Mesothelial cell of epicardium (in vitro differentiated cells): ENCODE data around the gene C1QC. TPM values are rescaled to one million over a fixed set of nuclear protein-coding genes. Genes with fewer than 3 reads are reported as not detected.

Experiments used
- DNase-seq, 2 experiments: peaks; one replicate each; pipeline ENCODE4 v3.0.0; 2021; ENCODE audit warnings: low spot score in 2 of 2; ENCODE audit not compliant: unreplicated experiment in 2 of 2
- H3K27ac Mint-ChIP-seq: 2 replicates; pipeline ENCODE4 v1.8.0; 2021; ENCODE audit warnings: mixed read lengths
- H3K27me3 Mint-ChIP-seq: 2 replicates; pipeline ENCODE4 v1.8.0; 2021; ENCODE audit warnings: low read depth, mixed read lengths
- H3K36me3 Mint-ChIP-seq: 2 replicates; pipeline ENCODE4 v1.8.0; 2021; ENCODE audit warnings: mixed read lengths
- H3K4me1 Mint-ChIP-seq: 2 replicates; pipeline ENCODE4 v1.8.0; 2021; ENCODE audit warnings: mixed read lengths
- H3K4me3 Mint-ChIP-seq: 2 replicates; pipeline ENCODE4 v1.8.0; 2021; ENCODE audit warnings: mild to moderate bottlenecking, moderate library complexity, mixed read lengths
- H3K9me3 Mint-ChIP-seq: 2 replicates; pipeline ENCODE4 v1.8.0; 2021; ENCODE audit warnings: mixed read lengths
- CTCF ChIP-seq: fragments of 200-600 bp; sonication (generic); IDR thresholded peaks from one replicate; pipeline ENCODE4 v1.5.0; 2021; ENCODE audit warnings: antibody characterized with exemption; ENCODE audit not compliant: unreplicated experiment
- total RNA-seq: library from RNA; stranded (reverse); gene quantifications from 3 replicates; pipeline ENCODE4 v1.2.1, GENCODE V29; 2021

C1QC gene
- total RNA-seq, 1 donor from 2014 or later: not detected

- Mint-ChIP-seq H3K27ac (no peak overlapping the region), H3K36me3 (no peaks in the 10 kb centered on the region), H3K27me3 (no peaks in the 10 kb centered on the region), H3K4me1 (peaks cover 26% of the 10 kb centered on the region), H3K4me3 (no peak overlapping the region), H3K9me3 (no peaks in the 10 kb centered on the region)
- no peak for TF ChIP-seq CTCF
- DNase-seq: no peak
These were observed 34.8 kb downstream of the C1QC start for GRCh38 chr1:22677931-22678896.

- no peak for DNase-seq
- Mint-ChIP-seq H3K36me3 (no peaks in the 10 kb centered on the region), H3K27ac (no peak overlapping the region), H3K4me3 (no peak overlapping the region), H3K27me3 (no peaks in the 10 kb centered on the region), H3K9me3 (no peaks in the 10 kb centered on the region), H3K4me1 (peaks cover 38% of the 10 kb centered on the region)
- no peak for TF ChIP-seq CTCF
These were observed 37.3 kb downstream of the C1QC start for GRCh38 chr1:22680726-22681125.

- no peak for DNase-seq
- Mint-ChIP-seq H3K36me3 (no peaks in the 10 kb centered on the region), H3K27me3 (no peaks in the 10 kb centered on the region), H3K4me1 (peaks cover 42% of the 10 kb centered on the region), H3K9me3 (no peaks in the 10 kb centered on the region), H3K4me3 (no peak overlapping the region), H3K27ac (no peak overlapping the region)
- no peak for TF ChIP-seq CTCF
These were observed 38.3 kb downstream of the C1QC start for GRCh38 chr1:22681556-22682276.

GRCh38 chr1:22683547-22683946 is 40.1 kb downstream of the C1QC start:
- no peaks in the 10 kb centered on the region for H3K9me3 Mint-ChIP-seq
- H3K4me1 Mint-ChIP-seq: peaks cover 53% of the 10 kb centered on the region
- peak overlapping the region; percentile 3 for H3K27ac Mint-ChIP-seq
- TF ChIP-seq CTCF: no peak
- H3K36me3 Mint-ChIP-seq: no peaks in the 10 kb centered on the region
- DNase-seq: no peak
- H3K4me3 Mint-ChIP-seq: no peak overlapping the region
- peaks cover 2% of the 10 kb centered on the region for H3K27me3 Mint-ChIP-seq

- Mint-ChIP-seq H3K36me3 (no peaks in the 10 kb centered on the region), H3K4me3 (peak overlapping the region; percentile 19), H3K27me3 (peaks cover 2% of the 10 kb centered on the region), H3K27ac (peak overlapping the region; percentile 92), H3K4me1 (peaks cover 55% of the 10 kb centered on the region), H3K9me3 (no peaks in the 10 kb centered on the region)
- DNase-seq: peak; percentile 63 to 78
- no peak for TF ChIP-seq CTCF
These were observed 42.2 kb downstream of the C1QC start for GRCh38 chr1:22685591-22686059.
